K562 (cell line): ENCODE measurements around the gene SON. TPM values are rescaled to one million over a fixed set of nuclear protein-coding genes. Genes with fewer than 3 reads are reported as not detected.

Experiments used
- CBX3 ChIP-seq, 2 experiments: IDR thresholded peaks; 1 replicate in 1 of 2; 2 replicates in 1 of 2; pipeline ENCODE4 v1.6.1; 2012; ENCODE audit warnings: inconsistent platforms in 2 of 2, low read length in 2 of 2, borderline replicate concordance in 1 of 2, control low read depth in 1 of 2
- GTF3C2 ChIP-seq: IDR thresholded peaks from 3 replicates; pipeline ENCODE4 v1.6.1; 2011; ENCODE audit warnings: borderline replicate concordance, mild to moderate bottlenecking, moderate library complexity; ENCODE audit not compliant: insufficient read length; ENCODE audit errors: extremely low read depth
- HDAC2 ChIP-seq: fragments of 450-650 bp; IDR thresholded peaks from 2 replicates; pipeline ENCODE4 v1.6.1; 2016; ENCODE audit warnings: mild to moderate bottlenecking
- HMGXB4 ChIP-seq: sonication (generic); formaldehyde crosslinking; IDR thresholded peaks from 2 replicates; pipeline ENCODE4 v1.8.1; 2023; ENCODE audit warnings: mild to moderate bottlenecking, missing genetic modification reagents
- JUND ChIP-seq, 2 experiments: IDR thresholded peaks; 2 replicates in 1 of 2; 3 replicates in 1 of 2; pipeline ENCODE4 v1.6.1; 2011; ENCODE audit warnings: borderline replicate concordance in 2 of 2, low read depth in 2 of 2, low read length in 2 of 2, improper control_type of control experiment in 1 of 2, missing biosample characterization in 1 of 2, missing genetic modification characterization in 1 of 2, missing genetic modification reagents in 1 of 2
- MAZ ChIP-seq, 2 experiments: fragments of 450-650 bp in 1 of 2; sonication (generic) in 1 of 2; formaldehyde crosslinking; IDR thresholded peaks in 1 of 2; conservative IDR thresholded peaks in 1 of 2; 2 replicates each; pipeline versions ENCODE4 v1.4.0 to v1.5.0; 2020; ENCODE audit warnings: mild to moderate bottlenecking in 1 of 2, missing genetic modification reagents in 1 of 2
- MNT ChIP-seq, 2 experiments: fragments of 450-650 bp; conservative IDR thresholded peaks; 2 replicates each; pipeline ENCODE4 v1.6.1; 2017; ENCODE audit warnings: mild to moderate bottlenecking in 2 of 2, moderate library complexity in 2 of 2
- NRF1 ChIP-seq, 2 experiments: fragments of 450-650 bp; IDR thresholded peaks in 1 of 2; conservative IDR thresholded peaks in 1 of 2; 2 replicates each; pipeline ENCODE4 v1.6.1; 2014; ENCODE audit warnings: mild to moderate bottlenecking in 2 of 2
- POLR2AphosphoS5 ChIP-seq: IDR thresholded peaks from 2 replicates; pipeline ENCODE4 v1.6.1; 2011; ENCODE audit warnings: mild to moderate bottlenecking, low read depth, low read length, moderate library complexity; ENCODE audit not compliant: control insufficient read depth, insufficient read depth
- RBM14 ChIP-seq: fragments of 200-400 bp; formaldehyde crosslinking; IDR thresholded peaks from 2 replicates; pipeline ENCODE4 v1.6.1; 2018; ENCODE audit warnings: low read depth, mild to moderate bottlenecking, low read length, moderate library complexity, borderline replicate concordance; ENCODE audit not compliant: insufficient read depth
- RBM39 ChIP-seq: fragments of 200-400 bp; formaldehyde crosslinking; optimal IDR thresholded peaks from 2 replicates; pipeline ENCODE3; 2018; ENCODE audit warnings: low read depth, low read length
- SIN3A ChIP-seq, 2 experiments: fragments of 150-350 bp in 1 of 2; IDR thresholded peaks; 2 replicates each; pipeline ENCODE4 v1.6.1; 2011 to 2016; ENCODE audit warnings: borderline replicate concordance in 2 of 2, low read depth in 2 of 2, low read length in 2 of 2, mild to moderate bottlenecking in 2 of 2, moderate library complexity in 2 of 2; ENCODE audit not compliant: control insufficient read depth in 1 of 2
- ZBTB9 ChIP-seq: fragments of 450-650 bp; formaldehyde crosslinking; IDR thresholded peaks from 2 replicates; pipeline ENCODE4 v1.4.0; 2020; ENCODE audit warnings: mild to moderate bottlenecking, moderate library complexity
- ZKSCAN1 ChIP-seq: fragments of 150-350 bp; IDR thresholded peaks from 2 replicates; pipeline ENCODE4 v1.6.1; 2016; ENCODE audit warnings: low read depth, low read length
- ZNF584 ChIP-seq: fragments of 200-800 bp; sonication (Bioruptor generic); IDR thresholded peaks from 2 replicates; pipeline ENCODE4 v1.6.1; 2016; ENCODE audit warnings: low read depth, mild to moderate bottlenecking, missing genetic modification characterization, missing compliant biosample characterization
- ZNF668 ChIP-seq: fragments of 250-450 bp; sonication (Bioruptor Pico); IDR thresholded peaks from 2 replicates; pipeline ENCODE4 v1.8.0; 2022; ENCODE audit warnings: mild to moderate bottlenecking, inconsistent platforms
- polyA plus RNA-seq, 8 experiments: library from polyadenylated mRNA; depleted of rRNA in 4 of 8; stranded (reverse) in 5 of 8; unstranded in 3 of 8; fragments of >200 nt; fragmentation: Nextera tagmentation in 2 of 8; fragmentation: Illumina TruSeq in 1 of 8; extraction: Ambion mirVana in 2 of 8; extraction: Trizol in 1 of 8; gene quantifications; 2 replicates each; pipeline versions ENCODE4 v1.2.1 to v1.2.3, GENCODE V29; 2011 to 2014; ENCODE audit warnings: inconsistent platforms in 1 of 8, missing spikeins in 1 of 8
- total RNA-seq, 7 experiments: library from RNA; depleted of rRNA in 6 of 7; stranded (reverse); fragments of >200 nt in 6 of 7; fragmentation: Illumina TruSeq in 2 of 7; extraction: Trizol in 2 of 7; gene quantifications; 2 replicates each; pipeline versions ENCODE4 v1.2.1 to v1.2.3, GENCODE V29; 2011 to 2021; ENCODE audit warnings: low replicate concordance in 1 of 7

The SON gene
- total and polyA plus RNA-seq, 9 of the 15 experiments (the other 6 are each of a cell fraction or from before 2014, with no cell fraction given) = 105 to 742 (median 187) TPM

GRCh38 chr21:33541105-33541711, 1.6 kb upstream of the SON start (continued):
- TF ChIP-seq CBX3 (IDR thresholded peaks at IDR 0.05; ENCODE audit: borderline replicate concordance in 1 of 2, low read length in 2 of 2) (peak in 1 of 2 experiments; percentile 52; a peak in 1 of 3 replicates), SIN3A (IDR thresholded peaks at IDR 0.05; ENCODE audit: borderline replicate concordance in 2 of 2, control insufficient read depth in 1 of 2, low read depth in 2 of 2, low read length in 2 of 2) (peak in 1 of 2 experiments; percentile 46; a peak in 1 of 4 replicates), RBM14 (no peak), GTF3C2 (peak; percentile 75), MNT (conservative IDR thresholded peaks at IDR 0.05) (no peak), POLR2AphosphoS5 (no peak), MAZ (CRISPR knock-in tag; conservative IDR thresholded peaks at IDR 0.05 in 1 of 2, IDR thresholded peaks at IDR 0.05 in 1 of 2) (0 out of 4 replicates have a peak, but pooled peaks of 1 of the 2 experiments have one; percentile 5), ZBTB9 (CRISPR knock-in tag) (no peak), ZKSCAN1 (0 out of 2 replicates have a peak, but pooled peaks have one; percentile 40), NRF1 (conservative IDR thresholded peaks at IDR 0.05 in 1 of 2, IDR thresholded peaks at IDR 0.05 in 1 of 2) (0 out of 4 replicates have a peak, but pooled peaks of 1 of the 2 experiments have one; percentile 11), HMGXB4 (CRISPR knock-in tag) (peak; percentile 44; the same call in 1 of the 2 replicates), ZNF668 (CRISPR knock-in tag) (0 out of 2 replicates have a peak, but pooled peaks have one; percentile 71), RBM39 (peak; percentile 59), ZNF584 (CRISPR knock-in tag) (no peak), HDAC2 (0 out of 2 replicates have a peak, but pooled peaks have one; percentile 12), JUND (IDR thresholded peaks at IDR 0.05; ENCODE audit: borderline replicate concordance, low read depth, low read length) (peak; percentile 49), JUND (tag; IDR thresholded peaks at IDR 0.05; ENCODE audit: borderline replicate concordance, low read depth, low read length) (no peak)
